NCI-H82 (cell line): Measurements from ENCODE around the gene SETBP1.

ENCODE experiments used
- DNase-seq: peaks from one replicate; lab custom pipeline; 2025; lab: John Stamatoyannopoulos, UW

Gene SETBP1

GRCh38 chr18:45066886-45067285, 386.2 kb downstream of the SETBP1 start:
- DNase-seq, result no peak

- DNase-seq, result peak; percentile 67
Observed at GRCh38 chr18:45068400-45069094, 387.9 kb downstream of the SETBP1 start.

- no peak for DNase-seq
Observed at GRCh38 chr18:45069546-45069945, 388.9 kb downstream of the SETBP1 start.

GRCh38 chr18:45071956-45072355, 391.3 kb downstream of the SETBP1 start:
- DNase-seq, result no peak

DNA sequence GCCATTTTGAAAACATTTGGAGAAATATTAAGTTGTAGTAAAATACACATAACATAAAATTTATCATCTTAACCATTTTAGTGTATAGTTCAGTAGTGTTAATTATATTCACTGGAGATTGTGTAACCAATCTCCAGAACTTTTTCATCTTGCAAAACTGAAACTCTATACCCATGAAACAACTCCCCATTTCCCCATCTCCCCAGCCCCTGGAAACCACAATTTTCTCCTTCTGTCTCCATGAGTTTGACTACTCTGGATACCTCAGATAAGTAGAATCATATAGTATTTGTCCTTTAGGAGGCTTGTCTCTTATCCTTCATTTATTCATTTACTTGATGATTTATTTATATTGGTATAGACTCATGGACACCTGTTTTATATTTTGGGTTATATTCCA, 392.9 kb downstream of the SETBP1 start:
- no peak for DNase-seq

- no peak for DNase-seq
Observed at GRCh38 chr18:45081566-45082181, 401.0 kb downstream of the SETBP1 start.

- no peak for DNase-seq
Observed at GRCh38 chr18:45083226-45083855, 402.7 kb downstream of the SETBP1 start.

DNA sequence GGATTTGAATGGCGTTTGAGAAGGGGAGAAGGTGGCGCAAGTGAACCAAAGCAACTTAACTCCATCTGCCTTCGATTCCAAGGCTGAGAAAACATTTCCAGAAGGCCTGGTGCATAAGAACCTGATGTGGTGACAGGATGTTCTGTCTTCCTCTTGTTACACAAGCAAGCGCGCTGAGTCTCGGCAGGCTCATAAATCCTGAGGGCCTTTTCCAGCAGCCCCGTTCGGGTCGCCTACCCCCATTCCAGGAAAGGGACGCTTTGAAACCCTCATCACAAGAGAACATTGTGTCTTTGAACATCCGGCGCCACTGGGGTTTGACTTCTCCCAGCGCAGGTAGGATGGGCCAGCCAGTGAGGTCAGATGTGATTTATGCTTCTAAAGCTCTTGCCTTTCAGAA, 403.5 kb downstream of the SETBP1 start:
- DNase-seq, result no peak

DNA sequence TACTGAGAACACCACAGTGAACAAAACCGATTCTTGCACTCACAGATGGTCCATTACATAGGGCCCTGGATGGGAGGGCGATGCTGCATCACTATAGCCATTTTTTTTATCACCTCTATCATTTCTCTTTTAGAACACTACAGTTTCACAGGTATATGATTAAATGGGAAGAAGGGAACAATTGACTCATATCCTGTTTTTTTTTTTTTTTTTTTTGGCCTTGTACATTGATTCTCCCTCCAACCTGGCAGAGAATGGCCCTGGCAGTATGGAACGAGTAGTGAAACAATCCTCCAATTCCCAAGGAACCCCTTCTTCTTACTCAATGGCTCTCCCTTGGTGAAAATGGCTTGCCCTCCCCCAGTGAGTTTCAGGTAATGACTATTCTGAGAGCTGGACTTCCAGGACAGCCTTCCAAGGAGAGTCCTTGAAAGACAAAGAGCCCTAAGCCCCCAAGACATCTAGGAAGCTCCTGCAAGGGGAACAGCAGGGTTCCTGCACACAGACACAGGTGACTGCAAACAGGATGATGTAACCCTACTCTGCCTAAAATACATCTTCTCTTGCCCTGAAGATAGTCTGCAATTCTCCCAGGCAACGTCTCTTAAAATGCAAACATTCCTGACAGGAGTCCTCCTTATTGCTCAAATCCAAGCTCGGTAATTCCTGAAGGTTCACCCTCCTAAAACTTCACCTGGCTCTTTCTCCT, 405.4 kb downstream of the SETBP1 start:
- no peak for DNase-seq

- no peak for DNase-seq
Observed at GRCh38 chr18:45086777-45087176, 406.1 kb downstream of the SETBP1 start.

DNA sequence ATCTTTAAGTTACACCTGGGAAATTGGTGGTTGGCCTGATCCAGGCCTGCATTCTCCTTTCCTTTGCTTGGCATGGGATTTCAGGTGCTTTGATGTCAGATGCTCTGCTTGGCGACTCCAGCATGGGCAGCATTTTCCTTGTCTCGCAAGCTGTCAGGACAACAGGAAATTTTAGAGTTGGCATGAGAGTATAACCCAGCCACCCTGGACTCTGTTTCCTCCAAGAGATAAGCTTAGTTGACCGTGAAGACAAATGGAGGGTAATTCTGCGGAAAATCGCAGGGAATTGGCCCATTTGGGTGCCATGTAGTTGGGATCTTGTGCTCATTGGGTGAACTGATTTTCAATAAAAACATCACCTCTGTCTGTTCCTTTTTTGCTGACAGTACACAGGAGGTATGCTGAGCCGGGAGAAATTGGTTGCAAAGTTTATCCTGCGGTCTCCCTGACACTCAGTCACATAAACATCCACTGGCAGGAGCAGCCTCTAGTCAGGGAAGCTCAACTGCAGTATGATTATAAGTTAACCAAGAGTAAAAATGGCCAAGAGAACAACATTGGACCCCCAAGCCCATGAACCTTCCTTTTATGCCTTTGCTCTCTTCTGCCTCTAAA, 409.9 kb downstream of the SETBP1 start:
- DNase-seq, result no peak

GRCh38 chr18:45100321-45101105, 419.8 kb downstream of the SETBP1 start:
- DNase-seq, result no peak

DNA sequence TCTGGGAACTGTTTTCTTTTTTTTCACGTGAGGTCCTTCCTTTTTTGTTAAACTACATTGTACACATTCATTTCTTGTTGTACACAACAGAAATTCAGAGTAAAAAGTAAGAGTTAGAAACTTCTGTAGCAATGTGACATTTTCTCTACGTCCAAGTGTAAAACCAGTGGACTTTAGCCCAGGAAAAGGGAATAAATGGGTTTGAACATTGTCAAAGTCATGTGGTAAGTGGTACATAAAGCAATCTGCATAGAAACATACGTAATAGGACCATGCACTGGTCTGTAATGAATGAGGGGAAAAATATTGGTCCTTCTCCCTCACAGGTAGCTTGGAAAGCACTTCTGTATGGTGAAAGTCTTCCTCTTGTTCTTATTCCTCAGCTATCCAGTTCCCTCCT, 421.4 kb downstream of the SETBP1 start:
- DNase-seq, result no peak

DNA sequence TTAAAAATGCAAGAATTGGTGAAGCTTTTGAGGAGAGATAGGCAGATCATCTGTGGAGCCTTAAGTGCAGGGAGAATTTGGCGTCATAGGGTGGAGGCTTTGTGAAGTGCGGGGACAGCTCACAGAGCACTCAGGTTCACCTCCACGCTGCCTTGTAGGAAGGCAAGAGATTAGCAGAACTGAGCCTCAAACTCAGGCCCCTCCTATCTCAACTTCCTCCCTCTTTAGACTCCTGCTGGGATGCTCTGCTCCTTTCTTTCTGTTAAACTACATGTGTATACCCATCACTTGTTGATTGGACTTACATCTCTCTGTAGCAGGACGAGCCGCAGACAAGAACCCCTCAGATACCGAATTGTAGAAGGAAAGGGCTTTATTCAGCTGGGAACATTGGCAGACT, 422.2 kb downstream of the SETBP1 start:
- DNase-seq, result no peak

DNA sequence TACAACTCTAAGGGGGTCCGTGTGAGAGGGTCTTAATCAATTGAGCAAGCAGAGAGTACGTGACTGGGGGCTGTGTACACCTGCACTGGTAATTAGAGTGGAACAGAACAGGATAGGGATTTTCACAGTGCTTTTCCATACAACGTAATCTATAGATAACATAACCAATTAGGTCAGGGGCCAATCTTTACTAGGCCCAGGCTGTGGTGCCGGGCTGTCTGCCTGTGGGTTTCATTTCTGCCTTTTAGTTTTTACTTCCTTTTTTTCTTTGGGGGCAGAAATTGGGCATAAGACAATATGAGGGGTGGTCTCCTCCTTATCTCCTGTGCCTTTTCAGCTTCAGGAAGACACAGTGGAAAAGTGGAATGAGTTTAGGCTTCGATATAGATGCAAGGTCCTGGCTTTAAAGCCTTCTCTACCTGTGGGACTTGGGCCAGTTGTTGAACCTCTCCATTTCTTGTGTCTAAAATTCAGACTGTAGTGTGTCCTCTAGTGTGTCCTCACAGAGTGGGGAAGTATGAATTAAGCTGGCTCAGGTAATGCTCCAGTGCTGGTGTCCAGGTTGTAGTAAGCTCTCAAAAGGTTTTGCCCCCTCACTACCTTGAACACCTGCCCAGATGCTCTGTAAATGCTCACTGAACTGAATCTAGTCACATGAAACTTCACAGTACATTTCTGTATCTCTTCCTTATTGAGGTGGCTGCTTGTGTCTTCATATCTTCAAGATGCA, 422.8 kb downstream of the SETBP1 start:
- DNase-seq, result no peak

- no peak for DNase-seq
Observed at GRCh38 chr18:45104049-45104395, 423.3 kb downstream of the SETBP1 start.

DNA sequence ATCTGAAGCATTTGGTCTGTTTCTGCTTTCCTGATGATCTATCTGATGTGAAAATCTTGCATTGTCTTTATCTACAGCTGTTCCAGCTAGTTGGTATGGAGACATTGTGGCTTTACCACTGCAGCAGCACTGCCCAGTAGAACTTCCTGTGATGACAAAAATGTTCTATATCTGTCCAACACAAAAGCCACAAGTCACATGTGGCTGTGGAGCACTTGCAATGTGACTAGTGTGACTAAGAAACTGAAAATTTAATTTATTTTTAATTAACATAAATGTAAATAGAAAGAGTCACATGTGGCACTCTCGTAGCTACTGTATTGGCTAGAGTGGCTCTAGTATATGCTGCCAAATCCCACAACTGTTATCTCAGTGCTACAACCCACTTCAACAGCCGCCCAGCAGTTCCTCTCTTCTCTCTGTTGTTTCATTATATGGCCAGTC, 425.7 kb downstream of the SETBP1 start:
- no peak for DNase-seq

GRCh38 chr18:45107425-45107824, 426.7 kb downstream of the SETBP1 start:
- DNase-seq, result no peak

DNA sequence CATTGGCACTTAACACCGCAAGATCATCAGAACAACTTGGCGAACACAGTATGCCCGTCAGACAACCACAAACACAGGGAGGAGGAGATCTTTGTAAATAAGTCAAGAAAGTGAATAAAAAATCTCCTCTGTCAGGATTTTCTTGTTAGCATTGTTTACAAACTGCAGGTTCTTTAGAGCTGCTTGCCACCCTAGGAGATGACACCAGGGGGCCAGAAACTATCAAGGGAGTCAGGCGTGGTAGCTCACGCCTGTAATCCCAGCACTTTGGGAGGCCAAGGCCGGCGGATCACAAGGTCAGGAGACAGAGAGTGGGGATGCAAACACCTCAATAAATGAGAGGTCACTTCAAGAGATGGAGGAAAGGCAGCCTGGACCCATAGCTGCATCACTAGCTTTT, 428.1 kb downstream of the SETBP1 start:
- no peak for DNase-seq

DNA sequence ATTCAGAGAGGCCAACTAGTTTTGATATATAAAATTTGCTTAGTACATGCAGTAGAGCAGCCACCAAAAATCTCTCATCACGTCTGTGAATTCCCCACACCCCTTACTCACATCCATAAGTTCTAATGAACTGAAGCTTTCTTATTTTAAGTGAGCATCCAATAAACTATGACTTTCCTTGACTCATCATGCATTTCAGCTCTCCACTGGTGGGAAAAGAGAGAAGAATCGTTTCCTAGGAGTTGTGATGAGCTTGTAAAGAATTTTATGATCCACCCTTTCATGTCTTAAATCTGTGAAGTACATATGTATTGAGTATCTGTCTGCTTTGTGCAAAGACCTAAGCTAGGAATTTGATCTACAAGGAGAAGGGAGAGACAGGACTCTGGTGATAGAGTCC, 428.6 kb downstream of the SETBP1 start:
- no peak for DNase-seq

DNA sequence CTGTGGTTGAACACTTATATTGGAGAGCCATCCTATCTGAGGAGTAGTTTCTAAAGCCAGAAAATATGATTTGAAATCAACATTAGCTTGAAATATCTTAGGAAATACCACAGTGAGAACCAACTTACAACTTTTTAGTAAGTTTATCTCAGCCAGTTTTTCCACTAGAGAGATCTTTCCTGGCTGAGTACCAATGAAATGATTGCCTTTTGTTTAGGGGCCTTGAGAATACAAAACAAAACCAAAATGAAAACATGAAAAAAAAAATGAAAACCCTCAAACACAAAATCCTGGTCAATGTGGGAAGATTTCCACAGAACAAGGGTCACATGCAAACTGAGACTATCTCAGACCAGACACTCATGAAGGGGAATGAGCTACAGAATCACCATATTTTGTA, 429.0 kb downstream of the SETBP1 start:
- DNase-seq, result no peak
